ENCODE results near the gene FLOT1. TPM values are rescaled to one million over a fixed set of nuclear protein-coding genes. Genes with fewer than 3 reads are reported as not detected.
A peak's percentile ranks its signal among the peaks of the same experiment; 100 is the strongest.
"Not testable (repeated sequence)": the region's sequence is repeated elsewhere in the genome, so short reads cannot be mapped to it uniquely, and the experiment has no call there.

The FLOT1 gene
- total and polyA plus RNA-seq, 2 donors (not counting 3 experiments of a cell fraction or from before 2014, with no cell fraction given): 141 to 154 TPM

DNA sequence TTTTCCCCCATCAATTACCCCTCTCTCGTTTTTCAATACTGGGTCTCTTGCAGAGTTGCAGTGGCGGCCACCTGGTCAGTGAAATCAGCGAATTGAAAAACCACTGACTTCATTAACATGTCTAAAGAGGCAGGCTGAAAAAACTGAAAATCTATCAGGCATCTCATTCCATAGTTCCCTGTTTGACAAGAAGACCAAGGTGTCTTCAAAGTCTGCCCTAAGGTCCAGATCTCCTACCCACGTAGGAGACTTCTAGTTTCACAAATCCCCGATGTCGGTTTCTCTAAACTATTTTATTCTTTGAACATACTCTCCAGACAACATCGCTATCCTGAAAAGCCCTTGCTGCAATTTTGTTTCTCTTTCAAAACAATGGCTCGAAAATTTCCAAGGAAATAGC, 23.1 kb downstream of the FLOT1 start:
- no TSS peak for BruUV-seq (replicated peaks)
- dilution Hi-C loops (cut with MboI; ENCODE audit: extremely low pct_ligation_motif_present, low sequenced_read_pairs): no loop called here
- peak overlapping the region; percentile 100 for H3K9ac ChIP-seq (replicated peaks; ENCODE audit: extremely low read depth, insufficient read depth, low read length)
- no peak overlapping the region for H2AFZ ChIP-seq (ENCODE audit: low read depth, low read length)
- peaks cover 56% of the 10 kb centered on the region for H3K79me2 ChIP-seq (ENCODE audit: control insufficient read depth, insufficient read depth, low read length)
- H3K27me3 ChIP-seq (ENCODE audit: control insufficient read depth in 2 of 2, insufficient read depth in 2 of 2, low read length in 2 of 2): no peaks in the 10 kb centered on the region
- no peaks in the 10 kb centered on the region for H3K9me3 ChIP-seq (replicated peaks; ENCODE audit: control insufficient read depth, insufficient read depth, low read length)
- TF ChIP-seq EZH2 (IDR thresholded peaks at IDR 0.05; ENCODE audit: borderline replicate concordance, low read depth, low read length, severe bottlenecking) (no peak), MYC (IDR thresholded peaks at IDR 0.05; ENCODE audit: low read depth, low read length) (no peak), JUN (IDR thresholded peaks at IDR 0.05; ENCODE audit: borderline replicate concordance, insufficient read depth, insufficient read length, low read depth) (no peak), POLR2A (IDR thresholded peaks at IDR 0.05; ENCODE audit: low read depth, low read length) (no peak), GATA2 (IDR thresholded peaks at IDR 0.05; ENCODE audit: insufficient read depth, insufficient read length, low read depth, low read length) (no peak), POLR2AphosphoS5 (IDR thresholded peaks at IDR 0.05; ENCODE audit: insufficient read depth, low read depth, low read length) (no peak), FOS (IDR thresholded peaks at IDR 0.05; ENCODE audit: borderline replicate concordance, insufficient read depth, low read length) (no peak)
- TF ChIP-seq, protein P1, sequence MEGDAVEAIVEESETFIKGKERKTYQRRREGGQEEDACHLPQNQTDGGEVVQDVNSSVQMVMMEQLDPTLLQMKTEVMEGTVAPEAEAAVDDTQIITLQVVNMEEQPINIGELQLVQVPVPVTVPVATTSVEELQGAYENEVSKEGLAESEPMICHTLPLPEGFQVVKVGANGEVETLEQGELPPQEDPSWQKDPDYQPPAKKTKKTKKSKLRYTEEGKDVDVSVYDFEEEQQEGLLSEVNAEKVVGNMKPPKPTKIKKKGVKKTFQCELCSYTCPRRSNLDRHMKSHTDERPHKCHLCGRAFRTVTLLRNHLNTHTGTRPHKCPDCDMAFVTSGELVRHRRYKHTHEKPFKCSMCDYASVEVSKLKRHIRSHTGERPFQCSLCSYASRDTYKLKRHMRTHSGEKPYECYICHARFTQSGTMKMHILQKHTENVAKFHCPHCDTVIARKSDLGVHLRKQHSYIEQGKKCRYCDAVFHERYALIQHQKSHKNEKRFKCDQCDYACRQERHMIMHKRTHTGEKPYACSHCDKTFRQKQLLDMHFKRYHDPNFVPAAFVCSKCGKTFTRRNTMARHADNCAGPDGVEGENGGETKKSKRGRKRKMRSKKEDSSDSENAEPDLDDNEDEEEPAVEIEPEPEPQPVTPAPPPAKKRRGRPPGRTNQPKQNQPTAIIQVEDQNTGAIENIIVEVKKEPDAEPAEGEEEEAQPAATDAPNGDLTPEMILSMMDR (IDR thresholded peaks at IDR 0.05; ENCODE audit: extremely low read depth in 1 of 2, insufficient read depth in 1 of 2, low read depth in 1 of 2, low read length in 2 of 2): no peak
- TF ChIP-seq, protein P2, sequence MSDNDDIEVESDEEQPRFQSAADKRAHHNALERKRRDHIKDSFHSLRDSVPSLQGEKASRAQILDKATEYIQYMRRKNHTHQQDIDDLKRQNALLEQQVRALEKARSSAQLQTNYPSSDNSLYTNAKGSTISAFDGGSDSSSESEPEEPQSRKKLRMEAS (IDR thresholded peaks at IDR 0.05; ENCODE audit: insufficient read depth, insufficient read length): no peak
- DNase-seq (ENCODE audit: low read depth, low spot score) (no peak), FAIRE-seq (no peak)
- H3K27ac ChIP-seq (ENCODE audit: insufficient read depth, low read depth, low read length): peak overlapping the region; percentile 56
- intact Hi-C loops (cut with micrococcal nuclease): no loop called here
- peaks cover 10 to 18% of the 10 kb centered on the region in 2 experiments for H3K36me3 ChIP-seq (ENCODE audit: control insufficient read depth in 2 of 2, extremely low read depth in 1 of 2, insufficient read depth in 2 of 2, low read length in 2 of 2)
- H3K4me2 ChIP-seq (ENCODE audit: insufficient read depth, low read length): peak overlapping the region; percentile 86
- ChIA-PET CTCF (interaction anchor here (1.3 to 9.2 kb wide), 4 partner anchors 12 to 175 kb away, joined by 4 to 296 read pairs (median 4); no protein-coding TSS in a partner anchor), POLR2A (interaction anchor here (1.3 to 2.9 kb wide), 2 partner anchors 30 to 37 kb away, joined by 4 to 18 read pairs; no protein-coding TSS in a partner anchor)
- no peaks in the 10 kb centered on the region for H3K9me1 ChIP-seq (replicated peaks; ENCODE audit: control insufficient read depth, extremely low read depth, insufficient read depth, low read length)
- peak overlapping the region; percentile 57 to 99 (median 94) for H3K4me3 ChIP-seq (replicated peaks in 1 of 3; ENCODE audit: insufficient read depth in 1 of 3, low read depth in 1 of 3, low read length in 3 of 3)
- peaks cover 3% of the 10 kb centered on the region for H4K20me1 ChIP-seq (replicated peaks; ENCODE audit: control insufficient read depth, extremely low read depth, insufficient read depth, low read length)
- H3K4me1 ChIP-seq (ENCODE audit: control insufficient read depth, extremely low read depth, insufficient read depth, low read length): peaks cover 38% of the 10 kb centered on the region

DNA sequence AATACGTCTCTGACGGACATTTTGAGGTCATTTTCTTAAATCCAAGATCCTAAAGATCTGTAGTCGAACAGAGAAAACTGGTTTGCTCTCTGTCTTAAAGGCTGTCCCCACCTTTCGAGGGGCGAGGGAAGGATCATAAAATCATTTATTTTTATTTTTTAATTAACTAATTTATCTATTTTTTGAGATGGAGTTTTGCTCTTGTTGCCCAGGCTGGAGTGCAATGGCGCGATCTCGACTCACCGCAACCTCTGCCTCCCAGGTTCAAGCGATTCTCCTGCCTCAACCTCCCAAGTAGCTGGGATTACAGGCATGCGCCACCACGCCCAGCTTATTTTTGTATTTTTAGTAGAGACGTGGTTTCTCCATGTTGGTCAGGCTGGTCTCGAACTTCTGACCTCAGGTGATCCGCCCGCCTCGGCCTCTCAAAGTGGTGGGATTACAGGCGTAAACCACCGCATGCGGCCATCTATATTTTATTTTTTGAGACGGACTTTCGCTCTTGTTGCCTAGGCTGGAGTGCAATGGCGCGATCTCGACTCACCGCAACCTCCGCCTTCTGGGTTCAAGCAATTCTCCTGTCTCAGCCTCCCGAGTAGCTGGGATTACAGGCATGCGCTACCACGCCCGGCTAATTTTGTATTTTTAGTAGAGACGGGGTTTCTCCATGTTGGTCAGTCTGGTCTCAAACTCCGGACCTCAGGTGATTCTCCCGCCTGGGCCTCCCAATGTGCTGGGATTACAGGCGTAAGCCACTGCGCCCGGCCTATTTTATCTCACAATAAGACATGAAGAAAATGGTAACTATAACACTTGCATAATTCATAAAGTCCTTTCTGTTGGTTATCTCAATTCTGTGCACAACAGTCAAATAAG, 24.4 kb downstream of the FLOT1 start:
- H3K9me1 ChIP-seq (replicated peaks; ENCODE audit: control insufficient read depth, extremely low read depth, insufficient read depth, low read length); H3K36me3 ChIP-seq (ENCODE audit: control insufficient read depth in 2 of 2, extremely low read depth in 1 of 2, insufficient read depth in 2 of 2, low read length in 2 of 2); H4K20me1 ChIP-seq (replicated peaks; ENCODE audit: control insufficient read depth, extremely low read depth, insufficient read depth, low read length); DNase-seq (ENCODE audit: low read depth, low spot score); H3K27me3 ChIP-seq (ENCODE audit: control insufficient read depth in 2 of 2, insufficient read depth in 2 of 2, low read length in 2 of 2); H3K9me3 ChIP-seq (replicated peaks; ENCODE audit: control insufficient read depth, insufficient read depth, low read length); FAIRE-seq; H2AFZ ChIP-seq (ENCODE audit: low read depth, low read length); dilution Hi-C loops (cut with MboI; ENCODE audit: extremely low pct_ligation_motif_present, low sequenced_read_pairs): not testable (repeated sequence)
- H3K4me3 ChIP-seq (replicated peaks in 1 of 3; ENCODE audit: insufficient read depth in 1 of 3, low read depth in 1 of 3, low read length in 3 of 3): peak overlapping the region in 2 of 3 experiments; percentile 24 to 62
- H3K79me2 ChIP-seq (ENCODE audit: control insufficient read depth, insufficient read depth, low read length): peaks cover 43% of the 10 kb centered on the region
- H3K27ac ChIP-seq (ENCODE audit: insufficient read depth, low read depth, low read length): peak overlapping the region; percentile 82
- H3K9ac ChIP-seq (replicated peaks; ENCODE audit: extremely low read depth, insufficient read depth, low read length): peak overlapping the region; percentile 82
- CTCF ChIA-PET: interaction anchor here (1.0 to 9.2 kb wide), 12 partner anchors 13 to 369 kb away, joined by 4 to 296 read pairs (median 6); no protein-coding TSS in a partner anchor
- H3K4me2 ChIP-seq (ENCODE audit: insufficient read depth, low read length): peak overlapping the region; percentile 67
- POLR2A ChIA-PET: interaction anchor here (1.0 to 2.9 kb wide), 7 partner anchors 11 to 103 kb away, joined by 4 to 18 read pairs (median 6); partner anchors contain the start of gene NRM
- intact Hi-C loops (cut with micrococcal nuclease): loop anchor here (1.0 kb wide), 3 partner anchors 31 to 101 kb away; partner anchors contain the start of genes MRPS18B and PPP1R10
- TSS peak; percentile 1 for BruUV-seq (replicated peaks)
- peaks cover 27% of the 10 kb centered on the region for H3K4me1 ChIP-seq (ENCODE audit: control insufficient read depth, extremely low read depth, insufficient read depth, low read length)
